ENCODE measurements around the gene PIGV.
A peak's percentile ranks its signal among the peaks of the same experiment; 100 is the strongest.

The PIGV gene

DNA sequence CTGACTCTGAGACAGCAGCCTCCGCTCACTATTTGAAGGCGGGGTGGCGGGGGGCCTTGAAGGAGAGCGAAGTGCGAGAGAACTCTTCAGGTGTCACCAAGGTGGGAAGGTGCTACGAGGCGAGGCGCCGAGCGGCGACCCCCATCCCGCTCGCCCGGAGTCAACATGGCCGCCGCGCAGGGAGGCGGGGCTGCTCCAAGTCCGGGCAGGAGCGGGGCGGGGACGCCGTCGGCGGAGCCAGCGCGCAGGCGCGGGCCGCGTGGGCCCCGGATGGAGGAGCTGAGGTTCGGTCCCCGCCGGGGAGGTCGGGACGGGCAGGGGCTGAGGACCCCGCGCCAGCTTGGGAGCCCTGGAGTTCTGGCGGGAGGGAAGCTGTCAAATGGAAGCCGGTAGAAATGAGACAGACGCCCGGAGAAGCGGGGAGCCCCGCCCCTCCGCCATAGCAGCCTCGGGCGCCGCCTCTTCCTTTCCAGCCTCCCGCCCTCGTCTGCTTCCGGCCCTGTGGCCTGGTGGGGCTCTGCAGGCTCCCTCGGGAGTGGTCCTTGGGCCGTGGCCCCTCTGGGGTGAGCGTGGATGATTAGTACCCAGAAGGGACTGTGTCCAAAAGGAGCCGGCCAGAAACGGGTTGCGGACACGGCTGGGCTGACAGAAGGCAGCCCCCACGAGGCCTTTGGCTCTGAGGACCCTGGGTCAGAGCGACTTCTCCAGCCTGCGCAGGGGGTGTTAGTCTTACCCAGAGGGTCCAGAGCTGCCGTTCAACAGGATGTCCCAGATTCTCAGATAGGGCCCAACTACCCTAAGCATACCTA lies at the start of gene PIGV (continued):
- TF ChIP-seq ZBTB48 (tag by site-specific recombination; IDR thresholded peaks at IDR 0.05) (peak; percentile 81), ZNF146 (tag by site-specific recombination; IDR thresholded peaks at IDR 0.05) (no peak), PATZ1 (tag by site-specific recombination; IDR thresholded peaks at IDR 0.05) (peak; percentile 67), ZBTB7A (tag by site-specific recombination; IDR thresholded peaks at IDR 0.05; ENCODE audit: low read depth) (no peak), ZFHX2 (tag by site-specific recombination; conservative IDR thresholded peaks at IDR 0.05) (peak; percentile 5; the same call in 1 of the 2 replicates), ZNF132 (tag by site-specific recombination; IDR thresholded peaks at IDR 0.05; ENCODE audit: borderline replicate concordance) (no peak), ZNF830 (tag by site-specific recombination; IDR thresholded peaks at IDR 0.05; ENCODE audit: low read depth) (no peak), ZNF843 (tag by site-specific recombination; IDR thresholded peaks at IDR 0.05) (no peak), ZNF423 (tag by site-specific recombination; IDR thresholded peaks at IDR 0.05) (0 out of 2 replicates have a peak, but pooled peaks have one; percentile 68), ZNF114 (tag by site-specific recombination; IDR thresholded peaks at IDR 0.05) (no peak), ZNF677 (tag by site-specific recombination; IDR thresholded peaks at IDR 0.05) (0 out of 2 replicates have a peak, but pooled peaks have one; percentile 25), ZNF311 (tag by site-specific recombination; IDR thresholded peaks at IDR 0.05; ENCODE audit: borderline replicate concordance) (no peak), ZNF561 (tag by site-specific recombination; IDR thresholded peaks at IDR 0.05; ENCODE audit: borderline replicate concordance) (peak; percentile 39), ZNF140 (tag by site-specific recombination; IDR thresholded peaks at IDR 0.05) (no peak), ZBTB1 (tag by site-specific recombination; IDR thresholded peaks at IDR 0.05) (no peak), ZNF157 (tag by site-specific recombination; IDR thresholded peaks at IDR 0.05) (no peak), ZNF449 (tag by site-specific recombination; IDR thresholded peaks at IDR 0.05) (peak; percentile 87), ZNF184 (tag by site-specific recombination; IDR thresholded peaks at IDR 0.05) (no peak), ZNF2 (tag by site-specific recombination; IDR thresholded peaks at IDR 0.05) (peak; percentile 57; the same call in 1 of the 2 replicates), ZNF792 (tag by site-specific recombination; IDR thresholded peaks at IDR 0.05) (no peak), FEZF1 (tag by site-specific recombination; IDR thresholded peaks at IDR 0.05) (no peak), ZNF529 (tag by site-specific recombination; IDR thresholded peaks at IDR 0.05; ENCODE audit: insufficient replicate concordance) (no peak), ZBTB26 (tag by site-specific recombination; optimal IDR thresholded peaks at IDR 0.05) (peak; percentile 23), ZNF394 (tag by site-specific recombination; IDR thresholded peaks at IDR 0.05; ENCODE audit: borderline replicate concordance) (peak; percentile 57; the same call in 1 of the 2 replicates), ZNF239 (tag by site-specific recombination; IDR thresholded peaks at IDR 0.05) (no peak), ZNF19 (tag by site-specific recombination; IDR thresholded peaks at IDR 0.05; ENCODE audit: low read depth) (no peak), RBAK (tag by site-specific recombination; IDR thresholded peaks at IDR 0.05) (no peak)
- TF ChIP-seq, protein P1, sequence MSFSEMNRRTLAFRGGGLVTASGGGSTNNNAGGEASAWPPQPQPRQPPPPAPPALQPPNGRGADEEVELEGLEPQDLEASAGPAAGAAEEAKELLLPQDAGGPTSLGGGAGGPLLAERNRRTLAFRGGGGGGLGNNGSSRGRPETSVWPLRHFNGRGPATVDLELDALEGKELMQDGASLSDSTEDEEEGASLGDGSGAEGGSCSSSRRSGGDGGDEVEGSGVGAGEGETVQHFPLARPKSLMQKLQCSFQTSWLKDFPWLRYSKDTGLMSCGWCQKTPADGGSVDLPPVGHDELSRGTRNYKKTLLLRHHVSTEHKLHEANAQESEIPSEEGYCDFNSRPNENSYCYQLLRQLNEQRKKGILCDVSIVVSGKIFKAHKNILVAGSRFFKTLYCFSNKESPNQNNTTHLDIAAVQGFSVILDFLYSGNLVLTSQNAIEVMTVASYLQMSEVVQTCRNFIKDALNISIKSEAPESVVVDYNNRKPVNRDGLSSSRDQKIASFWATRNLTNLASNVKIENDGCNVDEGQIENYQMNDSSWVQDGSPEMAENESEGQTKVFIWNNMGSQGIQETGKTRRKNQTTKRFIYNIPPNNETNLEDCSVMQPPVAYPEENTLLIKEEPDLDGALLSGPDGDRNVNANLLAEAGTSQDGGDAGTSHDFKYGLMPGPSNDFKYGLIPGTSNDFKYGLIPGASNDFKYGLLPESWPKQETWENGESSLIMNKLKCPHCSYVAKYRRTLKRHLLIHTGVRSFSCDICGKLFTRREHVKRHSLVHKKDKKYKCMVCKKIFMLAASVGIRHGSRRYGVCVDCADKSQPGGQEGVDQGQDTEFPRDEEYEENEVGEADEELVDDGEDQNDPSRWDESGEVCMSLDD (tag by site-specific recombination; IDR thresholded peaks at IDR 0.05) = peak; percentile 68; the same call in 1 of the 2 replicates
- TF ChIP-seq, protein P2, sequence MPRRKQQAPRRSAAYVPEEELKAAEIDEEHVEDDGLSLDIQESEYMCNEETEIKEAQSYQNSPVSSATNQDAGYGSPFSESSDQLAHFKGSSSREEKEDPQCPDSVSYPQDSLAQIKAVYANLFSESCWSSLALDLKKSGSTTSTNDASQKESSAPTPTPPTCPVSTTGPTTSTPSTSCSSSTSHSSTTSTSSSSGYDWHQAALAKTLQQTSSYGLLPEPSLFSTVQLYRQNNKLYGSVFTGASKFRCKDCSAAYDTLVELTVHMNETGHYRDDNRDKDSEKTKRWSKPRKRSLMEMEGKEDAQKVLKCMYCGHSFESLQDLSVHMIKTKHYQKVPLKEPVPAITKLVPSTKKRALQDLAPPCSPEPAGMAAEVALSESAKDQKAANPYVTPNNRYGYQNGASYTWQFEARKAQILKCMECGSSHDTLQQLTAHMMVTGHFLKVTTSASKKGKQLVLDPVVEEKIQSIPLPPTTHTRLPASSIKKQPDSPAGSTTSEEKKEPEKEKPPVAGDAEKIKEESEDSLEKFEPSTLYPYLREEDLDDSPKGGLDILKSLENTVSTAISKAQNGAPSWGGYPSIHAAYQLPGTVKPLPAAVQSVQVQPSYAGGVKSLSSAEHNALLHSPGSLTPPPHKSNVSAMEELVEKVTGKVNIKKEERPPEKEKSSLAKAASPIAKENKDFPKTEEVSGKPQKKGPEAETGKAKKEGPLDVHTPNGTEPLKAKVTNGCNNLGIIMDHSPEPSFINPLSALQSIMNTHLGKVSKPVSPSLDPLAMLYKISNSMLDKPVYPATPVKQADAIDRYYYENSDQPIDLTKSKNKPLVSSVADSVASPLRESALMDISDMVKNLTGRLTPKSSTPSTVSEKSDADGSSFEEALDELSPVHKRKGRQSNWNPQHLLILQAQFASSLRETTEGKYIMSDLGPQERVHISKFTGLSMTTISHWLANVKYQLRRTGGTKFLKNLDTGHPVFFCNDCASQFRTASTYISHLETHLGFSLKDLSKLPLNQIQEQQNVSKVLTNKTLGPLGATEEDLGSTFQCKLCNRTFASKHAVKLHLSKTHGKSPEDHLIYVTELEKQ (tag by site-specific recombination; IDR thresholded peaks at IDR 0.05; ENCODE audit: borderline replicate concordance) = no peak
